AG09309 (cell line): ENCODE data around the gene OR4K17.
"Not testable (repeated sequence)": the region's sequence is repeated elsewhere in the genome, so short reads cannot be mapped to it uniquely, and the experiment has no call there.

Source experiments
- DNase-seq: peaks from one replicate; pipeline ENCODE4 v3.0.0-alpha.2; 2010; ENCODE audit warnings: low read depth
- H3K4me3 ChIP-seq: 2 replicates; pipeline ENCODE4 v1.5.1; 2011; ENCODE audit warnings: mild to moderate bottlenecking, low read depth, low read length, moderate library complexity; ENCODE audit not compliant: control insufficient read depth
- TF ChIP-seq, protein P1 (sequence below): IDR thresholded peaks from 2 replicates; pipeline ENCODE4 v1.5.1; 2011; ENCODE audit warnings: mild to moderate bottlenecking, low read depth, low read length, inconsistent platforms; ENCODE audit not compliant: insufficient read depth, control insufficient read depth; ENCODE audit errors: missing control alignments

The OR4K17 gene

GRCh38 chr14:20138520-20138919, 28.0 kb downstream of the OR4K17 start, which contains the start of gene OR4N5:
Gene OR4N5, plus strand, starts transcription at chr14:20138820. Its CDS starts 4,916 bp downstream, at chr14:20143736.
- DNase-seq = no peak
- H3K4me3 ChIP-seq = no peak within 1 kb of the TSS
- TF ChIP-seq, protein P1, sequence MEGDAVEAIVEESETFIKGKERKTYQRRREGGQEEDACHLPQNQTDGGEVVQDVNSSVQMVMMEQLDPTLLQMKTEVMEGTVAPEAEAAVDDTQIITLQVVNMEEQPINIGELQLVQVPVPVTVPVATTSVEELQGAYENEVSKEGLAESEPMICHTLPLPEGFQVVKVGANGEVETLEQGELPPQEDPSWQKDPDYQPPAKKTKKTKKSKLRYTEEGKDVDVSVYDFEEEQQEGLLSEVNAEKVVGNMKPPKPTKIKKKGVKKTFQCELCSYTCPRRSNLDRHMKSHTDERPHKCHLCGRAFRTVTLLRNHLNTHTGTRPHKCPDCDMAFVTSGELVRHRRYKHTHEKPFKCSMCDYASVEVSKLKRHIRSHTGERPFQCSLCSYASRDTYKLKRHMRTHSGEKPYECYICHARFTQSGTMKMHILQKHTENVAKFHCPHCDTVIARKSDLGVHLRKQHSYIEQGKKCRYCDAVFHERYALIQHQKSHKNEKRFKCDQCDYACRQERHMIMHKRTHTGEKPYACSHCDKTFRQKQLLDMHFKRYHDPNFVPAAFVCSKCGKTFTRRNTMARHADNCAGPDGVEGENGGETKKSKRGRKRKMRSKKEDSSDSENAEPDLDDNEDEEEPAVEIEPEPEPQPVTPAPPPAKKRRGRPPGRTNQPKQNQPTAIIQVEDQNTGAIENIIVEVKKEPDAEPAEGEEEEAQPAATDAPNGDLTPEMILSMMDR = no peak

DNA sequence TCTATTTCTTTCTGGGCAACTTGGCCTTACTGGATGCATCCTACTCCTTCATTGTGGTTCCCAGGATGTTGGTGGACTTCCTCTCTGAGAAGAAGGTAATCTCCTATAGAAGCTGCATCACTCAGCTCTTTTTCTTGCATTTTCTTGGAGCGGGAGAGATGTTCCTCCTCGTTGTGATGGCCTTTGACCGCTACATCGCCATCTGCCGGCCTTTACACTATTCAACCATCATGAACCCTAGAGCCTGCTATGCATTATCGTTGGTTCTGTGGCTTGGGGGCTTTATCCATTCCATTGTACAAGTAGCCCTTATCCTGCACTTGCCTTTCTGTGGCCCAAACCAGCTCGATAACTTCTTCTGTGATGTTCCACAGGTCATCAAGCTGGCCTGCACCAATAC, 33.4 kb downstream of the OR4K17 start:
- TF ChIP-seq, protein P1 = no peak
- no peak for DNase-seq
- H3K4me3 ChIP-seq = no peak overlapping the region

DNA sequence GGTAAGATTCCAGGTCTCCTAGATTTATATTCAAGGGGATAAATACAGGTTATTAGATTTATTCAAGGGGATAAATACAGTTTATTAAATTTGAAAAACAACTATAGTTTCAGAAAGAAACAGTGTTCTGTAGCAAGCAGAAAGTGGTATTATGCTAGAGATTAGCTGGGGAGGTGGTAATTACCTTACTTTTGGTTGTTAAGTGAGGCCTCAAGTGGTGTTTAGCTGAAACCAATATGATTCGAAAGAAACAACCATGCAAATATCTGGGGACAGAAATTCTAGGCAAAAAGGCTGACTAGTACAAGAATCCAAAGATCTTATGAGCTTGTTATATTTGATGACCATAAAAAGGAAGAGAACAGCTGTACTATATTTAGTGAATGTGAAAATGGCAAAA, 34.3 kb downstream of the OR4K17 start:
- no peak overlapping the region for H3K4me3 ChIP-seq
- TF ChIP-seq, protein P1 = no peak
- DNase-seq = no peak

- no peak overlapping the region for H3K4me3 ChIP-seq
- TF ChIP-seq, protein P1 = no peak
- DNase-seq = no peak
Observed at GRCh38 chr14:20164462-20164861, 53.9 kb downstream of the OR4K17 start.

GRCh38 chr14:20167091-20167490, 56.6 kb downstream of the OR4K17 start:
- TF ChIP-seq, protein P1 = no peak
- H3K4me3 ChIP-seq = no peak overlapping the region
- DNase-seq = no peak

GRCh38 chr14:20169852-20170251, 59.3 kb downstream of the OR4K17 start:
- not testable (repeated sequence) for H3K4me3 ChIP-seq, DNase-seq
